GM12878 (cell line): ENCODE results near the gene PHEX. TPM values are rescaled to one million over a fixed set of nuclear protein-coding genes. Genes with fewer than 3 reads are reported as not detected.

Experiments
- ATAC-seq: fragments of 200-7000 bp; cut with Tn5 transposase; 3 replicates; pipeline ENCODE4 v1.9.1; 2020; ENCODE audit warnings: mild to moderate bottlenecking, moderate library complexity
- BruUV-seq: library from RNA; stranded (reverse); fragments of 400-500 nt; replicated peaks from 2 replicates; lab custom pipeline; 2021; lab: Mats Ljungman, UMichigan
- CTCF ChIA-PET: fragments of 300-600 bp; sonication (Branson Sonifier 250); formaldehyde crosslinking; extraction: SDS; loops from one replicate; lab custom pipeline; 2021; ENCODE audit warnings: inconsistent platforms; lab: Yijun Ruan, JAX
- POLR2A ChIA-PET: fragments of 350-600 bp; formaldehyde crosslinking; extraction: SDS; loops from one replicate; lab custom pipeline; 2021; ENCODE audit warnings: inconsistent platforms; lab: Charles Lee
- RAD21 ChIA-PET: fragments of 300-600 bp; sonication (Branson Sonifier 250); formaldehyde crosslinking; loops from one replicate; lab custom pipeline; 2023; ENCODE audit warnings: antibody characterized with exemption; ENCODE audit not compliant: unreplicated experiment; lab: Charles Lee
- SMC1A ChIA-PET: fragments of 300-600 bp; sonication (Branson Sonifier 250); formaldehyde crosslinking; loops from one replicate; lab custom pipeline; 2023; ENCODE audit not compliant: unreplicated experiment, uncharacterized antibody; lab: Charles Lee
- DNase-seq: peaks from one replicate; pipeline ENCODE4 v3.0.0-alpha.2; 2011; ENCODE audit warnings: low read depth, low spot score
- FAIRE-seq: peaks from 3 replicates; lab custom pipeline; 2011; peaks lifted over from hg19 to GRCh38; lab: Jason Lieb, UNC
- H2AFZ ChIP-seq: 2 replicates; pipeline ENCODE4 v1.6.0; 2011; ENCODE audit warnings: low read depth, low read length, control low read depth; ENCODE audit not compliant: control insufficient read depth
- H3K27ac ChIP-seq: 2 replicates; pipeline ENCODE4 v1.5.1; 2011; ENCODE audit warnings: control low read depth; ENCODE audit not compliant: control insufficient read depth, insufficient read depth
- H3K27me3 ChIP-seq, 2 experiments: replicated peaks in 1 of 2; 2 replicates each; pipeline versions ENCODE4 v1.6.0 to v1.6.1; 2011; ENCODE audit warnings: low read length in 1 of 2; ENCODE audit not compliant: control insufficient read depth in 2 of 2, insufficient read depth in 2 of 2
- H3K36me3 ChIP-seq, 2 experiments: 2 replicates each; pipeline ENCODE4 v1.5.1; 2011; ENCODE audit warnings: low read length in 1 of 2; ENCODE audit not compliant: control insufficient read depth in 2 of 2, insufficient read depth in 2 of 2
- H3K4me1 ChIP-seq: 2 replicates; pipeline ENCODE4 v1.6.1; 2011; ENCODE audit warnings: mild to moderate bottlenecking, low read length, moderate library complexity, mixed read lengths; ENCODE audit not compliant: control insufficient read depth, insufficient read depth
- H3K4me2 ChIP-seq: 2 replicates; pipeline ENCODE4 v1.6.0; 2011; ENCODE audit warnings: control low read depth; ENCODE audit not compliant: control insufficient read depth, insufficient read depth
- H3K4me3 ChIP-seq: fragments of 200-600 bp; sonication (generic); 2 replicates; pipeline ENCODE4 v1.5.1; 2016
- H3K79me2 ChIP-seq: 2 replicates; pipeline ENCODE4 v1.6.0; 2011; ENCODE audit warnings: low read length; ENCODE audit not compliant: control insufficient read depth, insufficient read depth
- H3K9ac ChIP-seq: 2 replicates; pipeline ENCODE4 v1.8.0; 2011; ENCODE audit warnings: low read length, control low read depth, mixed read lengths; ENCODE audit not compliant: control insufficient read depth, insufficient read depth
- H3K9me3 ChIP-seq: replicated peaks from 3 replicates; pipeline ENCODE4 v1.5.1; 2011; ENCODE audit warnings: mild to moderate bottlenecking, low read length; ENCODE audit not compliant: control insufficient read depth, insufficient read depth
- H4K20me1 ChIP-seq: 2 replicates; pipeline ENCODE4 v1.6.0; 2011; ENCODE audit not compliant: control insufficient read depth, insufficient read depth
- MEF2A ChIP-seq: IDR thresholded peaks from 2 replicates; pipeline ENCODE4 v1.6.1; 2011; ENCODE audit warnings: low read depth, mild to moderate bottlenecking, low read length, moderate library complexity; ENCODE audit not compliant: insufficient read depth
- MTA3 ChIP-seq: IDR thresholded peaks from 2 replicates; pipeline ENCODE4 v1.6.1; 2012; ENCODE audit warnings: low read length, inconsistent platforms, borderline replicate concordance
- NFXL1 ChIP-seq: fragments of 450-650 bp; IDR thresholded peaks from 2 replicates; pipeline ENCODE4 v1.6.1; 2017; ENCODE audit warnings: antibody characterized with exemption, mild to moderate bottlenecking, borderline replicate concordance
- NFYA ChIP-seq: IDR thresholded peaks from 2 replicates; pipeline ENCODE4 v1.6.1; 2011; ENCODE audit warnings: low read depth, mild to moderate bottlenecking, low read length, improper control_type of control experiment, borderline replicate concordance
- NR2C1 ChIP-seq: fragments of 450-650 bp; IDR thresholded peaks from 2 replicates; pipeline ENCODE4 v1.6.1; 2017; ENCODE audit warnings: antibody characterized with exemption, mild to moderate bottlenecking, moderate library complexity
- RB1 ChIP-seq: fragments of 450-650 bp; formaldehyde crosslinking; IDR thresholded peaks from 2 replicates; pipeline ENCODE4 v1.6.1; 2017; ENCODE audit warnings: mild to moderate bottlenecking, borderline replicate concordance
- STAT3 ChIP-seq: IDR thresholded peaks from 2 replicates; pipeline ENCODE4 v1.6.1; 2011; ENCODE audit warnings: low read depth, low read length, improper control_type of control experiment
- ZBTB4 ChIP-seq: fragments of 450-650 bp; formaldehyde crosslinking; IDR thresholded peaks from 2 replicates; pipeline ENCODE4 v1.4.0; 2022; ENCODE audit warnings: mild to moderate bottlenecking, moderate library complexity
- ZZZ3 ChIP-seq: IDR thresholded peaks from 2 replicates; pipeline ENCODE4 v1.6.1; 2011; ENCODE audit warnings: low read depth; ENCODE audit not compliant: control insufficient read depth, insufficient read length
- WGBS: methylation state at CpG from one replicate; pipeline ENCODE4 v1.1.6; 2016; ENCODE audit warnings: low lambda C conversion rate; ENCODE audit not compliant: insufficient replicate concordance, insufficient coverage; ENCODE audit errors: missing lambda C conversion rate; 5-methylcytosine and 5-hydroxymethylcytosine counted together
- in situ Hi-C: fragments of 300-500 bp; cut with MboI; formaldehyde crosslinking; loops from 9 replicates; pipeline ENCODE4 v1.14.3; 2018; ENCODE audit warnings: mixed read lengths
- intact Hi-C: fragments of 100-400 bp; cut with micrococcal nuclease; formaldehyde crosslinking; loops from one replicate; pipeline ENCODE4 v1.14.2; 2022; ENCODE audit not compliant: unreplicated experiment
- polyA plus RNA-seq, 11 experiments: library from polyadenylated mRNA; depleted of rRNA in 4 of 11; unstranded in 6 of 11; stranded (reverse) in 5 of 11; fragments of >200 nt; fragmentation: Nextera tagmentation in 4 of 11; fragmentation: Illumina TruSeq in 1 of 11; extraction: Ambion mirVana in 4 of 11; extraction: Trizol in 1 of 11; gene quantifications; 1 replicate in 1 of 11; 2 replicates in 10 of 11; pipeline versions ENCODE4 v1.2.1 to v1.2.3, GENCODE V29; 2011 to 2016; ENCODE audit warnings: inconsistent platforms in 2 of 11, missing spikeins in 2 of 11, low read depth in 1 of 11
- total RNA-seq, 4 experiments: library from RNA; depleted of rRNA in 3 of 4; stranded (reverse); fragments of >200 nt in 3 of 4; fragmentation: Illumina TruSeq in 1 of 4; extraction: Trizol in 1 of 4; gene quantifications; 2 replicates each; pipeline versions ENCODE4 v1.2.1 to v1.2.3, GENCODE V29; 2013 to 2021
- TF ChIP-seq, protein P1 (sequence below): IDR thresholded peaks from 2 replicates; pipeline ENCODE4 v1.6.1; 2012; ENCODE audit warnings: improper control_type of control experiment, low read depth, low read length; ENCODE audit not compliant: insufficient replicate concordance

Gene PHEX
- total and polyA plus RNA-seq, 10 of the 15 experiments (the other 5 are each of a cell fraction or from before 2014, with no cell fraction given), result 0.12 to 97.2 (median 0.55) TPM

DNA sequence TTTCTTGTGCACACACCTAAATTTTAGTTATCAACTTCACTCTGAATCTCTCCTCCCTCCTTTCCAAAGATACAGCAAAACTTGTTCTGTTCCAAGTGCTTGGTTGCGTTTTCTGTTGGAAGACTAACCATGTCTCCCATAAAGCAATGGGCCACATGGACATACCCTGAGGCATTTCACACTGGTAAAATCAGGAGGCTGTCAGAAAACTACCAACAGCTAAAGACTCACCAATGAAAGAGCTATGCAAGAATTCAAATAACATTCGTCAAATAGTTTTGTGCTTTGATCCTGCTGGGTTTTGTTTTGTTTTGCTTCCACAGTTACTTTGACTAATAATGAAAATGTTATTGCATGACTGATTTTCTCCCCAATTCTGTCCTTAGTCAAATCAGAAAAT, 46.0 kb downstream of the PHEX start:
- BruUV-seq, result no TSS peak
- no peak for FAIRE-seq
- no peak overlapping the region for H2AFZ ChIP-seq
- peak; percentile 57 for ATAC-seq
- H3K27ac ChIP-seq, result no peak overlapping the region
- H3K4me2 ChIP-seq, result no peak overlapping the region
- 64% methylated on average over 2 of the region's 2 CpGs for WGBS
- ChIA-PET POLR2A (interaction anchor here (2.2 kb wide), 1 partner anchor 9 kb away, joined by 5 read pairs; no protein-coding TSS in a partner anchor), RAD21 (interaction anchor here (0.9 to 4.1 kb wide), 3 partner anchors 10 to 57 kb away, joined by 3 to 23 read pairs (median 6); no protein-coding TSS in a partner anchor)
- intact Hi-C loops, result no loop called here
- no peak overlapping the region for H3K9ac ChIP-seq
- TF ChIP-seq NFYA, result no peak
- TF ChIP-seq, protein P1, sequence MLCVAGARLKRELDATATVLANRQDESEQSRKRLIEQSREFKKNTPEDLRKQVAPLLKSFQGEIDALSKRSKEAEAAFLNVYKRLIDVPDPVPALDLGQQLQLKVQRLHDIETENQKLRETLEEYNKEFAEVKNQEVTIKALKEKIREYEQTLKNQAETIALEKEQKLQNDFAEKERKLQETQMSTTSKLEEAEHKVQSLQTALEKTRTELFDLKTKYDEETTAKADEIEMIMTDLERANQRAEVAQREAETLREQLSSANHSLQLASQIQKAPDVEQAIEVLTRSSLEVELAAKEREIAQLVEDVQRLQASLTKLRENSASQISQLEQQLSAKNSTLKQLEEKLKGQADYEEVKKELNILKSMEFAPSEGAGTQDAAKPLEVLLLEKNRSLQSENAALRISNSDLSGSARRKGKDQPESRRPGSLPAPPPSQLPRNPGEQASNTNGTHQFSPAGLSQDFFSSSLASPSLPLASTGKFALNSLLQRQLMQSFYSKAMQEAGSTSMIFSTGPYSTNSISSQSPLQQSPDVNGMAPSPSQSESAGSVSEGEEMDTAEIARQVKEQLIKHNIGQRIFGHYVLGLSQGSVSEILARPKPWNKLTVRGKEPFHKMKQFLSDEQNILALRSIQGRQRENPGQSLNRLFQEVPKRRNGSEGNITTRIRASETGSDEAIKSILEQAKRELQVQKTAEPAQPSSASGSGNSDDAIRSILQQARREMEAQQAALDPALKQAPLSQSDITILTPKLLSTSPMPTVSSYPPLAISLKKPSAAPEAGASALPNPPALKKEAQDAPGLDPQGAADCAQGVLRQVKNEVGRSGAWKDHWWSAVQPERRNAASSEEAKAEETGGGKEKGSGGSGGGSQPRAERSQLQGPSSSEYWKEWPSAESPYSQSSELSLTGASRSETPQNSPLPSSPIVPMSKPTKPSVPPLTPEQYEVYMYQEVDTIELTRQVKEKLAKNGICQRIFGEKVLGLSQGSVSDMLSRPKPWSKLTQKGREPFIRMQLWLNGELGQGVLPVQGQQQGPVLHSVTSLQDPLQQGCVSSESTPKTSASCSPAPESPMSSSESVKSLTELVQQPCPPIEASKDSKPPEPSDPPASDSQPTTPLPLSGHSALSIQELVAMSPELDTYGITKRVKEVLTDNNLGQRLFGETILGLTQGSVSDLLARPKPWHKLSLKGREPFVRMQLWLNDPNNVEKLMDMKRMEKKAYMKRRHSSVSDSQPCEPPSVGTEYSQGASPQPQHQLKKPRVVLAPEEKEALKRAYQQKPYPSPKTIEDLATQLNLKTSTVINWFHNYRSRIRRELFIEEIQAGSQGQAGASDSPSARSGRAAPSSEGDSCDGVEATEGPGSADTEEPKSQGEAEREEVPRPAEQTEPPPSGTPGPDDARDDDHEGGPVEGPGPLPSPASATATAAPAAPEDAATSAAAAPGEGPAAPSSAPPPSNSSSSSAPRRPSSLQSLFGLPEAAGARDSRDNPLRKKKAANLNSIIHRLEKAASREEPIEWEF, result no peak
- no peak for TF ChIP-seq ZZZ3
- no peak for TF ChIP-seq STAT3
- TF ChIP-seq NR2C1, result no peak
- no peak for TF ChIP-seq ZBTB4 (CRISPR knock-in tag)
- no peak for TF ChIP-seq NFXL1
- TF ChIP-seq RB1, result no peak
- TF ChIP-seq MEF2A, result no peak
- TF ChIP-seq MTA3, result no peak
- TF ChIP-seq, all 136 proteins: peak for 0
- Histone ChIP-seq H3K36me3 (no peaks in the 10 kb centered on the region), H4K20me1 (no peaks in the 10 kb centered on the region), H3K4me1 (no peaks in the 10 kb centered on the region), H3K79me2 (no peaks in the 10 kb centered on the region), H3K27me3 (no peaks in the 10 kb centered on the region), H3K9me3 (no peaks in the 10 kb centered on the region), H3K4me3 (no peak overlapping the region)
- in situ Hi-C loops, result no loop called here
- DNase-seq, result no peak
- SMC1A ChIA-PET, result interaction anchor here (0.6 to 5.1 kb wide), 4 partner anchors 10 to 93 kb away, joined by 3 to 48 read pairs (median 8); no protein-coding TSS in a partner anchor
- CTCF ChIA-PET, result interaction anchor here (2.2 to 5.5 kb wide), 2 partner anchors 9 to 57 kb away, joined by 9 to 80 read pairs; no protein-coding TSS in a partner anchor
